Body of pancreas (tissue), 4 donors: Measurements from ENCODE around the gene MRTFA. TPM values are rescaled to one million over a fixed set of nuclear protein-coding genes. Genes with fewer than 3 reads are reported as not detected.
A peak's percentile ranks its signal among the peaks of the same experiment; 100 is the strongest.

ENCODE experiments used
- ATAC-seq: fragments of 150-250 bp; one replicate; pipeline ENCODE4 v1.9.1; 2016
- DNase-seq, 4 donors: peaks; one replicate each; pipeline ENCODE4 v3.0.0-alpha.2; 2019
- H3K27ac ChIP-seq, 4 donors: fragments of 200-600 bp; sonication (generic); 1 replicate in 3 of 4; 2 replicates in 1 of 4; pipeline versions ENCODE4 v1.5.1 to v1.6.1; 2016 to 2019; ENCODE audit warnings: mild to moderate bottlenecking in 1 of 4, mixed read lengths in 1 of 4, moderate library complexity in 1 of 4
- H3K27me3 ChIP-seq, 2 donors: fragments of 200-600 bp; sonication (generic); one replicate each; pipeline ENCODE4 v1.6.0; 2016; ENCODE audit warnings: mild to moderate bottlenecking in 1 of 2
- H3K36me3 ChIP-seq, 2 donors: fragments of 200-600 bp; sonication (generic); replicated peaks in 1 of 2; 2 replicates each; pipeline ENCODE4 v1.5.1; 2016; ENCODE audit warnings: low read depth in 2 of 2; ENCODE audit not compliant: insufficient read depth in 1 of 2
- H3K4me1 ChIP-seq: fragments of 200-600 bp; sonication (generic); one replicate; pipeline ENCODE4 v1.6.0; 2016
- H3K4me3 ChIP-seq, 2 donors: fragments of 200-600 bp; sonication (generic); 1 replicate in 1 of 2; 2 replicates in 1 of 2; pipeline ENCODE4 v1.5.1; 2016 to 2019
- H3K9me3 ChIP-seq, 3 donors: fragments of 200-600 bp; sonication (generic); 1 replicate in 2 of 3; 2 replicates in 1 of 3; pipeline ENCODE4 v1.5.1; 2016
- CTCF ChIP-seq, 7 experiments: fragments of 450-650 bp in 4 of 7; fragments of 200-600 bp in 3 of 7; sonication (generic) in 3 of 7; IDR thresholded peaks; one replicate each; pipeline ENCODE4 v1.5.1; 2016 to 2019; ENCODE audit warnings: antibody characterized with exemption in 7 of 7
- POLR2A ChIP-seq, 3 donors: fragments of 450-650 bp; IDR thresholded peaks; one replicate each; pipeline ENCODE4 v1.6.1; 2016; ENCODE audit warnings: antibody characterized with exemption in 3 of 3, mild to moderate bottlenecking in 2 of 3
- WGBS, 2 donors: methylation state at CpG; one replicate each; pipeline ENCODE4 v1.1.5; 2017; 5-methylcytosine and 5-hydroxymethylcytosine counted together
- intact Hi-C: fragments of 100-400 bp; cut with DNase I; formaldehyde crosslinking; loops from one replicate; pipeline ENCODE4 v1.15.1; 2023
- total RNA-seq, 2 donors: library from RNA; depleted of rRNA; stranded (reverse); fragments of >200 nt; gene quantifications; one replicate each; pipeline ENCODE4 v1.1.0, GENCODE V29; 2016

Gene MRTFA
- total RNA-seq, 2 donors from 2014 or later: 47.0 to 71.5 TPM

GRCh38 chr22:40609216-40609615, 27.3 kb downstream of the MRTFA start:
- DNase-seq (no peak), ATAC-seq (no peak)
- H3K27ac ChIP-seq: no peak overlapping the region
- no peaks in the 10 kb centered on the region for H3K9me3 ChIP-seq
- peaks cover 60% of the 10 kb centered on the region for H3K4me1 ChIP-seq
- intact Hi-C loops: no loop called here
- no peak for TF ChIP-seq CTCF (IDR thresholded peaks at IDR 0.05)
- TF ChIP-seq POLR2A (IDR thresholded peaks at IDR 0.05): no peak
- no peaks in the 10 kb centered on the region for H3K27me3 ChIP-seq
- no peak overlapping the region for H3K4me3 ChIP-seq
- H3K36me3 ChIP-seq: no peaks in the 10 kb centered on the region
- WGBS, 2 donors: 65 to 68% methylated on average over 3 of the region's 3 CpGs

- no peak for ATAC-seq
Measured at GRCh38 chr22:40607506-40607905, 29.0 kb downstream of the MRTFA start.

GRCh38 chr22:40606306-40606705, 30.2 kb downstream of the MRTFA start:
- peaks cover 61% of the 10 kb centered on the region for H3K4me1 ChIP-seq
- peak overlapping the region in 3 of 4 donors; percentile 10 to 63 (median 50) for H3K27ac ChIP-seq
- no peaks in the 10 kb centered on the region for H3K36me3 ChIP-seq
- TF ChIP-seq POLR2A (IDR thresholded peaks at IDR 0.05) (no peak), CTCF (IDR thresholded peaks at IDR 0.05) (no peak)
- intact Hi-C loops: no loop called here
- no peaks in the 10 kb centered on the region for H3K27me3 ChIP-seq
- ATAC-seq: no peak
- no peak overlapping the region for H3K4me3 ChIP-seq
- DNase-seq: no peak
- no peaks in the 10 kb centered on the region for H3K9me3 ChIP-seq

More at GRCh38 chr22:40607506-40607905, 29.0 kb downstream of the MRTFA start:
- Histone ChIP-seq H3K4me3 (no peak overlapping the region), H3K9me3 (no peaks in the 10 kb centered on the region), H3K27ac (no peak overlapping the region), H3K36me3 (no peaks in the 10 kb centered on the region), H3K4me1 (peaks cover 58% of the 10 kb centered on the region), H3K27me3 (no peaks in the 10 kb centered on the region)
- 33 to 50% methylated on average over 1 of the region's 1 CpG for WGBS, 2 donors
- intact Hi-C loops: no loop called here
- TF ChIP-seq POLR2A (IDR thresholded peaks at IDR 0.05) (no peak), CTCF (IDR thresholded peaks at IDR 0.05) (no peak)
- DNase-seq: no peak

GRCh38 chr22:40605761-40606160, 30.8 kb downstream of the MRTFA start:
- Histone ChIP-seq H3K27me3 (no peaks in the 10 kb centered on the region), H3K4me3 (no peak overlapping the region), H3K9me3 (no peaks in the 10 kb centered on the region), H3K4me1 (peaks cover 64% of the 10 kb centered on the region), H3K27ac (peak overlapping the region in 3 of 4 donors; percentile 20 to 63 (median 58)), H3K36me3 (no peaks in the 10 kb centered on the region)
- no peak for TF ChIP-seq POLR2A (IDR thresholded peaks at IDR 0.05)
- TF ChIP-seq CTCF (IDR thresholded peaks at IDR 0.05): no peak
- intact Hi-C loops: no loop called here
- no peak for DNase-seq
- 13% methylated on average over 1 of the region's 1 CpG for WGBS, 2 donors
- peak; percentile 41 for ATAC-seq

GRCh38 chr22:40603088-40603605, 33.4 kb downstream of the MRTFA start:
- H3K4me1 ChIP-seq: peaks cover 76% of the 10 kb centered on the region
- intact Hi-C loops: no loop called here
- TF ChIP-seq POLR2A (IDR thresholded peaks at IDR 0.05): no peak
- TF ChIP-seq CTCF (IDR thresholded peaks at IDR 0.05): no peak
- 22 to 44% methylated on average over 4 of the region's 4 CpGs for WGBS, 2 donors
- no peaks in the 10 kb centered on the region for H3K9me3 ChIP-seq
- H3K36me3 ChIP-seq: no peaks in the 10 kb centered on the region
- H3K27me3 ChIP-seq: no peaks in the 10 kb centered on the region
- no peak overlapping the region for H3K4me3 ChIP-seq
- ATAC-seq (peak; percentile 30), DNase-seq (peak in 2 of 4 donors; percentile 21 to 29)
- H3K27ac ChIP-seq: peak overlapping the region in 2 of 4 donors; percentile 14 to 19
